DND-41 (cell line): ENCODE results near the gene CDYL2.
"Not testable (repeated sequence)": the region's sequence is repeated elsewhere in the genome, so short reads cannot be mapped to it uniquely, and the experiment has no call there.

Experiments
- ATAC-seq: fragments of 200-7000 bp; cut with Tn5 transposase; 3 replicates; pipeline ENCODE4 v1.9.1; 2021; ENCODE audit warnings: low read depth; ENCODE audit not compliant: insufficient read depth
- DNase-seq: peaks from one replicate; pipeline ENCODE4 v3.0.0-alpha.2; 2020
- H2AFZ ChIP-seq: 2 replicates; pipeline ENCODE4 v1.6.0; 2012; ENCODE audit warnings: low read depth, low read length
- H3K27ac ChIP-seq: 2 replicates; pipeline ENCODE4 v1.5.1; 2012; ENCODE audit warnings: low read length, inconsistent platforms
- H3K27me3 ChIP-seq: fragments of 200-600 bp; sonication (generic); 2 replicates; pipeline ENCODE4 v1.6.0; 2012; ENCODE audit warnings: low read length, mild to moderate bottlenecking, inconsistent platforms; ENCODE audit not compliant: insufficient read depth, poor library complexity
- H3K36me3 ChIP-seq: 2 replicates; pipeline ENCODE4 v1.5.1; 2012; ENCODE audit warnings: low read length, inconsistent platforms; ENCODE audit not compliant: insufficient read depth
- H3K4me1 ChIP-seq: 2 replicates; pipeline ENCODE4 v1.5.1; 2012; ENCODE audit warnings: mild to moderate bottlenecking, low read length; ENCODE audit not compliant: insufficient read depth
- H3K4me2 ChIP-seq: 2 replicates; pipeline ENCODE4 v1.6.0; 2012; ENCODE audit warnings: mild to moderate bottlenecking, moderate library complexity, low read length, inconsistent platforms; ENCODE audit not compliant: insufficient read depth
- H3K4me3 ChIP-seq, 2 experiments: fragments of 200-600 bp in 1 of 2; shearing (Covaris generic) in 1 of 2; 2 replicates each; pipeline ENCODE4 v1.5.1; 2012 to 2016; ENCODE audit warnings: inconsistent platforms in 2 of 2, low read length in 2 of 2, mild to moderate bottlenecking in 2 of 2, low read depth in 1 of 2, moderate library complexity in 1 of 2
- H3K79me2 ChIP-seq: 2 replicates; pipeline ENCODE4 v1.6.0; 2012; ENCODE audit warnings: low read length, inconsistent platforms; ENCODE audit not compliant: insufficient read depth
- H3K9ac ChIP-seq: 2 replicates; pipeline ENCODE4 v1.6.0; 2012; ENCODE audit warnings: low read depth, mild to moderate bottlenecking, inconsistent platforms, low read length, moderate library complexity
- H3K9me3 ChIP-seq: 2 replicates; pipeline ENCODE4 v1.5.1; 2012; ENCODE audit warnings: low read length, moderate library complexity, mild to moderate bottlenecking, inconsistent platforms; ENCODE audit not compliant: insufficient read depth, severe bottlenecking
- H4K20me1 ChIP-seq: 2 replicates; pipeline ENCODE4 v1.6.0; 2012; ENCODE audit warnings: low read length; ENCODE audit not compliant: insufficient read depth
- CTCF ChIP-seq: IDR thresholded peaks from 2 replicates; pipeline ENCODE4 v1.5.1; 2012; ENCODE audit warnings: borderline replicate concordance, low read length, moderate library complexity, mild to moderate bottlenecking; ENCODE audit not compliant: poor library complexity, severe bottlenecking; ENCODE audit errors: extremely low read depth
- EZH2 ChIP-seq: IDR thresholded peaks from 3 replicates; pipeline ENCODE4 v1.6.1; 2012; ENCODE audit warnings: borderline replicate concordance, low read depth, mild to moderate bottlenecking, moderate library complexity, low read length, inconsistent platforms; ENCODE audit not compliant: severe bottlenecking

Gene CDYL2

GRCh38 chr16:80824623-80825364 is 20.4 kb upstream of the CDYL2 start:
- Histone ChIP-seq H3K4me2 (no peak overlapping the region), H3K79me2 (no peaks in the 10 kb centered on the region), H3K4me3 (no peak overlapping the region), H4K20me1 (no peaks in the 10 kb centered on the region), H3K4me1 (no peaks in the 10 kb centered on the region), H3K36me3 (no peaks in the 10 kb centered on the region), H3K9me3 (no peaks in the 10 kb centered on the region), H3K27me3 (peaks cover 10% of the 10 kb centered on the region), H3K27ac (no peak overlapping the region), H2AFZ (no peak overlapping the region), H3K9ac (no peak overlapping the region)
- no peak for ATAC-seq
- DNase-seq, result peak; percentile 35
- no peak for TF ChIP-seq EZH2
- TF ChIP-seq CTCF, result peak; percentile 88

GRCh38 chr16:80819988-80820387 is 15.6 kb upstream of the CDYL2 start:
- no peaks in the 10 kb centered on the region for H3K79me2 ChIP-seq
- TF ChIP-seq EZH2, result no peak
- no peak for TF ChIP-seq CTCF
- no peaks in the 10 kb centered on the region for H3K27me3 ChIP-seq
- H3K4me1 ChIP-seq, result no peaks in the 10 kb centered on the region
- DNase-seq (no peak), ATAC-seq (no peak)
- H3K27ac ChIP-seq, result no peak overlapping the region
- no peaks in the 10 kb centered on the region for H4K20me1 ChIP-seq
- H3K9ac ChIP-seq, result no peak overlapping the region
- H3K4me2 ChIP-seq, result no peak overlapping the region
- no peak overlapping the region for H2AFZ ChIP-seq
- H3K9me3 ChIP-seq, result no peaks in the 10 kb centered on the region
- H3K36me3 ChIP-seq, result no peaks in the 10 kb centered on the region
- no peak overlapping the region for H3K4me3 ChIP-seq

GRCh38 chr16:80816356-80816755 is 12.0 kb upstream of the CDYL2 start:
- H3K4me3 ChIP-seq, result no peak overlapping the region
- no peaks in the 10 kb centered on the region for H3K79me2 ChIP-seq
- no peak overlapping the region for H2AFZ ChIP-seq
- DNase-seq (no peak), ATAC-seq (no peak)
- no peak overlapping the region for H3K27ac ChIP-seq
- H3K27me3 ChIP-seq, result no peaks in the 10 kb centered on the region
- H3K4me1 ChIP-seq, result no peaks in the 10 kb centered on the region
- H3K4me2 ChIP-seq, result no peak overlapping the region
- H3K36me3 ChIP-seq, result no peaks in the 10 kb centered on the region
- no peaks in the 10 kb centered on the region for H3K9me3 ChIP-seq
- TF ChIP-seq CTCF (no peak), EZH2 (no peak)
- H3K9ac ChIP-seq, result no peak overlapping the region
- H4K20me1 ChIP-seq, result no peaks in the 10 kb centered on the region

GRCh38 chr16:80815278-80815677 is 10.9 kb upstream of the CDYL2 start:
- not testable (repeated sequence) for DNase-seq, H3K4me2 ChIP-seq, H3K79me2 ChIP-seq, H3K9me3 ChIP-seq, H3K4me1 ChIP-seq, H3K4me3 ChIP-seq, H2AFZ ChIP-seq, H4K20me1 ChIP-seq, H3K27ac ChIP-seq, H3K9ac ChIP-seq, ATAC-seq, H3K27me3 ChIP-seq, H3K36me3 ChIP-seq
